Measurements from ENCODE around the gene CORO2B. TPM values are rescaled to one million over a fixed set of nuclear protein-coding genes. Genes with fewer than 3 reads are reported as not detected.
A peak's percentile ranks its signal among the peaks of the same experiment; 100 is the strongest.

Gene CORO2B
- total and polyA plus RNA-seq, 9 of the 15 experiments (the other 6 are each of a cell fraction or from before 2014, with no cell fraction given), result not detected

GRCh38 chr15:68734352-68734751 is 155.6 kb downstream of the CORO2B start (continued):
- TF ChIP-seq HDAC3 (IDR thresholded peaks at IDR 0.05; ENCODE audit: borderline replicate concordance, partially characterized antibody) (no peak), ZKSCAN1 (IDR thresholded peaks at IDR 0.05; ENCODE audit: low read depth, low read length) (no peak), POLR2B (IDR thresholded peaks at IDR 0.05; ENCODE audit: low read depth, partially characterized antibody) (no peak), ZNF232 (CRISPR knock-in tag; IDR thresholded peaks at IDR 0.05) (no peak), ADNP (tag; IDR thresholded peaks at IDR 0.05) (no peak), GTF2A2 (tag; IDR thresholded peaks at IDR 0.05) (no peak), U2AF1 (optimal IDR thresholded peaks at IDR 0.05; ENCODE audit: low read depth, low read length) (no peak), CHCHD3 (CRISPR knock-in tag; IDR thresholded peaks at IDR 0.05) (no peak), TEAD2 (tag; IDR thresholded peaks at IDR 0.05) (no peak), CBFA2T2 (conservative IDR thresholded peaks at IDR 0.05) (peak; percentile 28), MXI1 (IDR thresholded peaks at IDR 0.05; ENCODE audit: low read depth, low read length) (no peak), ELF4 (CRISPR knock-in tag; IDR thresholded peaks at IDR 0.05) (no peak), FOXO4 (CRISPR knock-in tag; IDR thresholded peaks at IDR 0.05) (no peak), ARID2 (IDR thresholded peaks at IDR 0.05) (no peak), HMGN3 (IDR thresholded peaks at IDR 0.05; ENCODE audit: borderline replicate concordance, extremely low read depth, insufficient read length, low read depth, low read length) (no peak), RAD51 (IDR thresholded peaks at IDR 0.05; ENCODE audit: borderline replicate concordance, low read depth) (no peak), NFRKB (IDR thresholded peaks at IDR 0.05; ENCODE audit: low read depth) (no peak), FOXK1 (CRISPR knock-in tag; IDR thresholded peaks at IDR 0.05; ENCODE audit: borderline replicate concordance) (no peak), ARID1B (IDR thresholded peaks at IDR 0.05) (peak; percentile 39; the same call in 1 of the 2 replicates), POLR2AphosphoS5 (IDR thresholded peaks at IDR 0.05; ENCODE audit: control insufficient read depth, insufficient read depth, low read depth, low read length) (no peak), NUFIP1 (IDR thresholded peaks at IDR 0.05; ENCODE audit: partially characterized antibody) (no peak)
- TF ChIP-seq, protein P1, sequence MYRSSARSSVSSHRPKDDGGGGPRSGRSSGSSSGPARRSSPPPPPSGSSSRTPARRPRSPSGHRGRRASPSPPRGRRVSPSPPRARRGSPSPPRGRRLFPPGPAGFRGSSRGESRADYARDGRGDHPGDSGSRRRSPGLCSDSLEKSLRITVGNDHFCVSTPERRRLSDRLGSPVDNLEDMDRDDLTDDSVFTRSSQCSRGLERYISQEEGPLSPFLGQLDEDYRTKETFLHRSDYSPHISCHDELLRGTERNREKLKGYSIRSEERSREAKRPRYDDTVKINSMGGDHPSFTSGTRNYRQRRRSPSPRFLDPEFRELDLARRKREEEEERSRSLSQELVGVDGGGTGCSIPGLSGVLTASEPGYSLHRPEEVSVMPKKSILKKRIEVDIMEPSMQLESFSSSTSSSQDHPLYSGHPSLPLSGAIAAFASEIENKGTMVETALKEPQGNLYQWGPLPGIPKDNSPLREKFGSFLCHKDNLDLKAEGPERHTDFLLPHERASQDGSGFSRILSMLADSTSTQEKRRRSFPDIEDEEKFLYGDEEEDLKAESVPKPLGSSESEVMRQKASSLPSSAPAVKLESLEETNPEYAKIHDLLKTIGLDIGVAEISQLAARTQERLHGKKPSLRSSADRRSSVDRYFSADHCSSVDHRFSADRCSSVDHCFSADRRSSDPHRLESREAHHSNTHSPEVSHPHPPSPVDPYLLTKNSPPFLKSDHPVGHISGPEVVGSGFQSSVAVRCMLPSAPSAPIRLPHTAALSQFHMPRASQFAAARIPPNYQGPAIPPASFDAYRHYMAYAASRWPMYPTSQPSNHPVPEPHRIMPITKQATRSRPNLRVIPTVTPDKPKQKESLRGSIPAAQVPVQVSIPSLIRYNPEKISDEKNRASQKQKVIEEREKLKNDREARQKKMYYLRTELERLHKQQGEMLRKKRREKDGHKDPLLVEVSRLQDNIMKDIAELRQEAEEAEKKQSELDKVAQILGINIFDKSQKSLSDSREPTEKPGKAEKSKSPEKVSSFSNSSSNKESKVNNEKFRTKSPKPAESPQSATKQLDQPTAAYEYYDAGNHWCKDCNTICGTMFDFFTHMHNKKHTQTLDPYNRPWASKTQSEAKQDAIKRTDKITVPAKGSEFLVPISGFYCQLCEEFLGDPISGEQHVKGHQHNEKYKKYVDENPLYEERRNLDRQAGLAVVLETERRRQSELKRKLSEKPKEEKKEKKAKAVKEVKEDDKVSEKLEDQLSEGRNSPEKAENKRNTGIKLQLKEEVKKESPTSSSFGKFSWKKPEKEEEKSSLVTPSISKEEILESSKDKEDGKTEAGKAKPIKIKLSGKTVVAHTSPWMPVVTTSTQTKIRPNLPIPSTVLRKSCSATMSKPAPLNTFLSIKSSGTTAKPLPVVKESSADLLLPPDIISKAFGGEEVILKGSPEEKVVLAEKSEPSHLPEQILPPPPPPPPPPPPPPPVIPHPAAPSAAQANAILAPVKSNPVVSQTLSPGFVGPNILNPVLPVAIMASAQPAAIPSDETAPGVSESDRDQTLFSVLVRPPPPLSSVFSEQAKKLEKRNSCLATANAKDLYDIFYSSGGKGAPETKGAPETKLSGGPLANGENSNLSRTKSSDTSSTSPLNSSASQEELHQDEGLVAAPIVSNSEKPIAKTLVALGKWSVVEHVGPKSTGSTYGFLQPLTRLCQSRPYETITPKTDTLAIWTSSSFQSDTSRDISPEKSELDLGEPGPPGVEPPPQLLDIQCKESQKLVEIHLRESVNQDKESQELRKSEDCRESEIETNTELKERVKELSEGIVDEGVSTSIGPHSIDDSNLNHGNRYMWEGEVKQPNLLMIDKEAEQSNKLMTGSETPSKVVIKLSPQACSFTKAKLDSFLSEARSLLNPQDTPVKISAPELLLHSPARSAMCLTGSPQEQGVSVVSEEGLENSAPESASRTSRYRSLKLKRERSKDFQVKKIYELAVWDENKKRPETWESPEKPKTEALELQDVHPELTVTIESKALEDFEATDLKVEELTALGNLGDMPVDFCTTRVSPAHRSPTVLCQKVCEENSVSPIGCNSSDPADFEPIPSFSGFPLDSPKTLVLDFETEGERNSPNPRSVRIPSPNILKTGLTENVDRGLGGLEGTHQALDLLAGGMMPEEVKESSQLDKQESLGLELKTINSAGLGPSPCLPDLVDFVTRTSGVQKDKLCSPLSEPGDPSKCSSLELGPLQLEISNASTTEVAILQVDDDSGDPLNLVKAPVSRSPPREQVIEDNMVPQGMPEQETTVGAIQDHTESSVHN (IDR thresholded peaks at IDR 0.05; ENCODE audit: borderline replicate concordance in 1 of 2, low read depth in 1 of 2), result no peak

Measured in K562 (cell line).